ENCODE data around the gene FUT9. TPM values are rescaled to one million over a fixed set of nuclear protein-coding genes. Genes with fewer than 3 reads are reported as not detected.
A peak's percentile ranks its signal among the peaks of the same experiment; 100 is the strongest.

Gene FUT9
- total and polyA plus RNA-seq, 2 experiments from 2014 or later = 2.1 to 6.8 TPM

GRCh38 chr6:96195272-96195671 lies 179.5 kb downstream of the FUT9 start:
- H3K4me1 Mint-ChIP-seq = peaks cover 22% of the 10 kb centered on the region
- 0 out of 2 replicates have a peak overlapping the region, but pooled peaks have one; percentile 56 for H3K27ac ChIP-seq (ENCODE audit: low read depth)
- no peaks in the 10 kb centered on the region for H3F3A ChIP-seq (replicated peaks; ENCODE audit: low read depth)
- peaks cover 28% of the 10 kb centered on the region for H3K9me3 Mint-ChIP-seq
- DNase-seq (ENCODE audit: low spot score) (no peak), ATAC-seq (no peak)
- H3K4me1 ChIP-seq (ENCODE audit: insufficient read depth) = peaks cover 12% of the 10 kb centered on the region; the same call in 1 of the 2 replicates
- no peak overlapping the region for H3K4me3 ChIP-seq
- no peaks in the 10 kb centered on the region for H3K27me3 Mint-ChIP-seq (ENCODE audit: insufficient read depth, low read depth, poor library complexity)
- H3K36me3 Mint-ChIP-seq (ENCODE audit: low read depth) = peaks cover 32% of the 10 kb centered on the region
- H3K27ac Mint-ChIP-seq = no peak overlapping the region
- no peaks in the 10 kb centered on the region for H3K27me3 ChIP-seq (ENCODE audit: insufficient read depth)
- H2AFZ ChIP-seq = no peak overlapping the region
- no peaks in the 10 kb centered on the region for H4K20me1 ChIP-seq (replicated peaks; ENCODE audit: insufficient read depth)
- H3K79me2 ChIP-seq (replicated peaks; ENCODE audit: insufficient read depth) = no peaks in the 10 kb centered on the region
- no peak overlapping the region for H3K4me2 ChIP-seq
- H3K9me2 ChIP-seq (ENCODE audit: insufficient read depth) = no peaks in the 10 kb centered on the region
- H3K36me3 ChIP-seq (ENCODE audit: insufficient read depth) = no peaks in the 10 kb centered on the region
- TF ChIP-seq POLR2AphosphoS5 (IDR thresholded peaks at IDR 0.05; ENCODE audit: low read depth) = no peak
- TF ChIP-seq, protein P1, sequence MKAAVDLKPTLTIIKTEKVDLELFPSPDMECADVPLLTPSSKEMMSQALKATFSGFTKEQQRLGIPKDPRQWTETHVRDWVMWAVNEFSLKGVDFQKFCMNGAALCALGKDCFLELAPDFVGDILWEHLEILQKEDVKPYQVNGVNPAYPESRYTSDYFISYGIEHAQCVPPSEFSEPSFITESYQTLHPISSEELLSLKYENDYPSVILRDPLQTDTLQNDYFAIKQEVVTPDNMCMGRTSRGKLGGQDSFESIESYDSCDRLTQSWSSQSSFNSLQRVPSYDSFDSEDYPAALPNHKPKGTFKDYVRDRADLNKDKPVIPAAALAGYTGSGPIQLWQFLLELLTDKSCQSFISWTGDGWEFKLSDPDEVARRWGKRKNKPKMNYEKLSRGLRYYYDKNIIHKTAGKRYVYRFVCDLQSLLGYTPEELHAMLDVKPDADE (IDR thresholded peaks at IDR 0.05) = no peak
- no peak for TF ChIP-seq EZH2 (IDR thresholded peaks at IDR 0.05; ENCODE audit: low read depth, unreplicated experiment)
- TF ChIP-seq, protein P2, sequence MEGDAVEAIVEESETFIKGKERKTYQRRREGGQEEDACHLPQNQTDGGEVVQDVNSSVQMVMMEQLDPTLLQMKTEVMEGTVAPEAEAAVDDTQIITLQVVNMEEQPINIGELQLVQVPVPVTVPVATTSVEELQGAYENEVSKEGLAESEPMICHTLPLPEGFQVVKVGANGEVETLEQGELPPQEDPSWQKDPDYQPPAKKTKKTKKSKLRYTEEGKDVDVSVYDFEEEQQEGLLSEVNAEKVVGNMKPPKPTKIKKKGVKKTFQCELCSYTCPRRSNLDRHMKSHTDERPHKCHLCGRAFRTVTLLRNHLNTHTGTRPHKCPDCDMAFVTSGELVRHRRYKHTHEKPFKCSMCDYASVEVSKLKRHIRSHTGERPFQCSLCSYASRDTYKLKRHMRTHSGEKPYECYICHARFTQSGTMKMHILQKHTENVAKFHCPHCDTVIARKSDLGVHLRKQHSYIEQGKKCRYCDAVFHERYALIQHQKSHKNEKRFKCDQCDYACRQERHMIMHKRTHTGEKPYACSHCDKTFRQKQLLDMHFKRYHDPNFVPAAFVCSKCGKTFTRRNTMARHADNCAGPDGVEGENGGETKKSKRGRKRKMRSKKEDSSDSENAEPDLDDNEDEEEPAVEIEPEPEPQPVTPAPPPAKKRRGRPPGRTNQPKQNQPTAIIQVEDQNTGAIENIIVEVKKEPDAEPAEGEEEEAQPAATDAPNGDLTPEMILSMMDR (conservative IDR thresholded peaks at IDR 0.05; ENCODE audit: low read depth in 2 of 2) = no peak
- no peak overlapping the region for H3K4me3 Mint-ChIP-seq

DNA sequence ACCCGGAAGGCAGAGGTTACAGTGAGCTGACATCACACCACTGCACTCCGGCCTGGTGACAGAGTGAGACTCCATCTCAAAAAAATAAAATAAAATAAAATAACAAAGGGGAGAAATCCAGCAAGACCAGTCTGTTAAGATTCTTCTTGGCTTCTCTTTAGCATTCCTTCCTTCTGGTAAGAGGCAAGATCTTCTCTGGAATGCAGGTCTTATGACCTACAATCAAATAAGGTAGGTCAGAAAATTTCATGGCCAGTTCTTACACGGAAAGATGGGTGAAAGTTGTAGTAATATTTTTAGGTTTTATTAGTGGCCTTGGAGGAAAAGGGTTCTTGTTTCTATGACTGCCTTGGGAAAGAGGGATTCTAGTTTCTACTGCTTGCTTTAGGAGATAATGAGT lies 180.9 kb downstream of the FUT9 start:
- Histone ChIP-seq H3K36me3 (ENCODE audit: insufficient read depth) (no peaks in the 10 kb centered on the region), H3K27ac (ENCODE audit: low read depth) (peak overlapping the region; percentile 83), H3F3A (replicated peaks; ENCODE audit: low read depth) (no peaks in the 10 kb centered on the region), H3K27me3 (ENCODE audit: insufficient read depth) (no peaks in the 10 kb centered on the region), H3K9me2 (ENCODE audit: insufficient read depth) (no peaks in the 10 kb centered on the region), H3K79me2 (replicated peaks; ENCODE audit: insufficient read depth) (no peaks in the 10 kb centered on the region), H4K20me1 (replicated peaks; ENCODE audit: insufficient read depth) (no peaks in the 10 kb centered on the region), H3K4me3 (peak overlapping the region; percentile 10; the same call in 1 of the 2 replicates), H2AFZ (no peak overlapping the region), H3K4me1 (ENCODE audit: insufficient read depth) (peaks cover 12% of the 10 kb centered on the region; the same call in 1 of the 2 replicates), H3K4me2 (peak overlapping the region; percentile 20)
- TF ChIP-seq NANOG (IDR thresholded peaks at IDR 0.05; ENCODE audit: borderline replicate concordance) (no peak; the same call in 1 of the 2 replicates), CREB1 (CRISPR knock-in tag; IDR thresholded peaks at IDR 0.05; ENCODE audit: low read depth) (peak; percentile 74; the same call in 1 of the 2 replicates)
- ATAC-seq (peak; percentile 69), DNase-seq (ENCODE audit: low spot score) (peak; percentile 88)
- Mint-ChIP-seq H3K4me3 (peak overlapping the region; percentile 51), H3K9me3 (peaks cover 20% of the 10 kb centered on the region), H3K36me3 (ENCODE audit: low read depth) (peaks cover 20% of the 10 kb centered on the region; the same call in 2 of the 3 replicates), H3K27me3 (ENCODE audit: insufficient read depth, low read depth, poor library complexity) (no peaks in the 10 kb centered on the region), H3K4me1 (peaks cover 22% of the 10 kb centered on the region), H3K27ac (peak overlapping the region; percentile 94)

DNA sequence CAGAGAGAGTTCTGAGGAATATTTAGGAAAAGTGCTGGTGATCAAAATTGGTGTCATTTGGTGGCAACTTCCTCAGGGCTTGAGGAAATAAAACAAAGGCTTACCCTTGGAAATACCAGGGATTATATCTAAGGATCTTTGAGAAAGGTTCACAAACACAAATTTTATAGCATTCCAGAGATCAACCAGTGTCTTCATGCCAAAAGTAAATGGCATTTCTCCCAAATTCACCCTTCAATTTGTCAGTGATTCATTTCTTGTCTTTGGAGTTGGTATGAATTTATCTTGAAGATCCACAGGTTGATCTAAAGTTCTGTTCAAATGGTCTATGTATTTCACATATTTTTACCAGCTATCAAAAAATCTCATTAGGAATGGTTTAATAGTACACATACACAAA lies 181.5 kb downstream of the FUT9 start:
- H3K4me2 ChIP-seq = peak overlapping the region; percentile 20
- H3K9me3 Mint-ChIP-seq = peaks cover 14% of the 10 kb centered on the region; the same call in 2 of the 3 replicates
- H3K4me1 Mint-ChIP-seq = peaks cover 22% of the 10 kb centered on the region
- H3K27ac ChIP-seq (ENCODE audit: low read depth) = peak overlapping the region; percentile 83
- H4K20me1 ChIP-seq (replicated peaks; ENCODE audit: insufficient read depth) = no peaks in the 10 kb centered on the region
- no peaks in the 10 kb centered on the region for H3K9me2 ChIP-seq (ENCODE audit: insufficient read depth)
- H3K36me3 Mint-ChIP-seq (ENCODE audit: low read depth) = peaks cover 14% of the 10 kb centered on the region; the same call in 2 of the 3 replicates
- H3K79me2 ChIP-seq (replicated peaks; ENCODE audit: insufficient read depth) = no peaks in the 10 kb centered on the region
- ATAC-seq (no peak), DNase-seq (ENCODE audit: low spot score) (no peak)
- H3K4me3 Mint-ChIP-seq = no peak overlapping the region
- H3K27me3 ChIP-seq (ENCODE audit: insufficient read depth) = no peaks in the 10 kb centered on the region
- H3K36me3 ChIP-seq (ENCODE audit: insufficient read depth) = no peaks in the 10 kb centered on the region
- no peaks in the 10 kb centered on the region for H3K27me3 Mint-ChIP-seq (ENCODE audit: insufficient read depth, low read depth, poor library complexity)
- peaks cover 12% of the 10 kb centered on the region; the same call in 1 of the 2 replicates for H3K4me1 ChIP-seq (ENCODE audit: insufficient read depth)
- H3K27ac Mint-ChIP-seq = peak overlapping the region; percentile 94
- peak overlapping the region; percentile 10; the same call in 1 of the 2 replicates for H3K4me3 ChIP-seq
- no peak overlapping the region for H2AFZ ChIP-seq
- H3F3A ChIP-seq (replicated peaks; ENCODE audit: low read depth) = no peaks in the 10 kb centered on the region
- TF ChIP-seq JUNB (IDR thresholded peaks at IDR 0.05; ENCODE audit: unreplicated experiment) = no peak
- TF ChIP-seq, protein P1 (IDR thresholded peaks at IDR 0.05) = no peak
- TF ChIP-seq CREB1 (CRISPR knock-in tag; IDR thresholded peaks at IDR 0.05; ENCODE audit: low read depth) = no peak
- no peak for TF ChIP-seq POLR2AphosphoS5 (IDR thresholded peaks at IDR 0.05; ENCODE audit: low read depth)
- TF ChIP-seq ZNF114 (CRISPR knock-in tag; IDR thresholded peaks at IDR 0.05) = no peak
- TF ChIP-seq STAT1 (IDR thresholded peaks at IDR 0.05; ENCODE audit: unreplicated experiment) = no peak

All from GM23338 (cell line).